Hepatocyte (in vitro differentiated cells): ENCODE data around the gene SLC9A3.

Source experiments
- EZH2phosphoT487 ChIP-seq: fragments of 200-600 bp; sonication (generic); IDR thresholded peaks from one replicate; pipeline ENCODE4 v1.6.1; 2018; ENCODE audit warnings: antibody characterized with exemption, mild to moderate bottlenecking, low read depth, moderate library complexity; ENCODE audit not compliant: unreplicated experiment, severe bottlenecking
- TF ChIP-seq, protein P1 (sequence below): fragments of 200-600 bp; sonication (generic); IDR thresholded peaks from 2 replicates; pipeline ENCODE4 v1.5.1; 2016; ENCODE audit warnings: antibody characterized with exemption, mild to moderate bottlenecking; ENCODE audit not compliant: poor library complexity

DNA sequence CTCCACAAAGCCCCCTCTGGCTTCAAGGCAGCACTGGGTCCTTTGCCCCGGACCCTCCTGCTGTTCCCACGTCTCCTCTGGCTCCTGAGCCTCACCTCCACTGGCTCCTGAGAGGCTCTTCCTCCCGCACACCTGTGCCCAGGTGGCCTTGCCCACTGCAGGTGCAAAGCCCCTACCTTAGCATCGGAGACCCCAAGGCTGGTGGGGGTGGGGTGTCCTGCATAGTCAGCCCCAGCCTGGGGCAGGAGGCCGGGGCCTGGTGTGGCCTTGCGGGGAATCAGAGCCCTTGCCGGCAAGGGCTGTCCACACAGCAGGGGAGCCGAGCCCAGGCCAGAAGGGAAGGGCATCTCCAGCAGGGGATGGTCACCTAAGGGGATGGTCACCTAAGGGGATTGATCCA, 46.6 kb upstream of the SLC9A3 start:
- TF ChIP-seq, protein P1, sequence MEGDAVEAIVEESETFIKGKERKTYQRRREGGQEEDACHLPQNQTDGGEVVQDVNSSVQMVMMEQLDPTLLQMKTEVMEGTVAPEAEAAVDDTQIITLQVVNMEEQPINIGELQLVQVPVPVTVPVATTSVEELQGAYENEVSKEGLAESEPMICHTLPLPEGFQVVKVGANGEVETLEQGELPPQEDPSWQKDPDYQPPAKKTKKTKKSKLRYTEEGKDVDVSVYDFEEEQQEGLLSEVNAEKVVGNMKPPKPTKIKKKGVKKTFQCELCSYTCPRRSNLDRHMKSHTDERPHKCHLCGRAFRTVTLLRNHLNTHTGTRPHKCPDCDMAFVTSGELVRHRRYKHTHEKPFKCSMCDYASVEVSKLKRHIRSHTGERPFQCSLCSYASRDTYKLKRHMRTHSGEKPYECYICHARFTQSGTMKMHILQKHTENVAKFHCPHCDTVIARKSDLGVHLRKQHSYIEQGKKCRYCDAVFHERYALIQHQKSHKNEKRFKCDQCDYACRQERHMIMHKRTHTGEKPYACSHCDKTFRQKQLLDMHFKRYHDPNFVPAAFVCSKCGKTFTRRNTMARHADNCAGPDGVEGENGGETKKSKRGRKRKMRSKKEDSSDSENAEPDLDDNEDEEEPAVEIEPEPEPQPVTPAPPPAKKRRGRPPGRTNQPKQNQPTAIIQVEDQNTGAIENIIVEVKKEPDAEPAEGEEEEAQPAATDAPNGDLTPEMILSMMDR: no peak
- no peak for TF ChIP-seq EZH2phosphoT487
